Uterus (tissue), 2 donors: Measurements from ENCODE around the gene PSMD13.

Source experiments
- CTCF ChIP-seq, 4 experiments: fragments of 200-600 bp in 2 of 4; fragments of 450-650 bp in 2 of 4; sonication (generic) in 2 of 4; IDR thresholded peaks; one replicate each; pipeline ENCODE4 v1.5.1; 2016 to 2019; ENCODE audit warnings: antibody characterized with exemption in 4 of 4, mild to moderate bottlenecking in 2 of 4, moderate library complexity in 1 of 4
- POLR2A ChIP-seq, 2 donors: fragments of 450-650 bp; IDR thresholded peaks; one replicate each; pipeline ENCODE4 v1.6.1; 2016; ENCODE audit warnings: antibody characterized with exemption in 2 of 2, mild to moderate bottlenecking in 1 of 2, moderate library complexity in 1 of 2

- TF ChIP-seq CTCF (IDR thresholded peaks at IDR 0.05) (no peak), POLR2A (IDR thresholded peaks at IDR 0.05) (no peak)
Observed at GRCh38 chr11:206002-206384, 30.8 kb upstream of the PSMD13 start.
